ENCODE results near the gene C4orf50.

- no peak for TF ChIP-seq CTCF (IDR thresholded peaks at IDR 0.05)
- no peak for TF ChIP-seq POLR2A (IDR thresholded peaks at IDR 0.05)
Observed at GRCh38 chr4:5990446-5991160, 27.6 kb downstream of the C4orf50 start.

Data from heart left ventricle (tissue), 13 donors.